DOHH2 (cell line): ENCODE measurements around the gene BOK.

ENCODE experiments used
- H3F3A ChIP-seq: fragments of 200-600 bp; sonication (generic), shearing (Covaris generic); 2 replicates; pipeline ENCODE4 v1.6.0; 2016; ENCODE audit warnings: antibody characterized with exemption, mild to moderate bottlenecking; ENCODE audit not compliant: control insufficient read depth, insufficient read depth
- H3K27ac ChIP-seq: fragments of 200-600 bp; sonication (generic); 2 replicates; pipeline ENCODE4 v1.5.1; 2014; ENCODE audit warnings: low read depth, mild to moderate bottlenecking, low read length, moderate library complexity
- H3K27me3 ChIP-seq: fragments of 200-600 bp; sonication (generic); 2 replicates; pipeline ENCODE4 v1.6.1; 2014; ENCODE audit warnings: mild to moderate bottlenecking, low read length, mixed read lengths; ENCODE audit not compliant: control insufficient read depth
- H3K36me3 ChIP-seq: fragments of 200-600 bp; sonication (generic); 2 replicates; pipeline ENCODE4 v1.6.1; 2014; ENCODE audit warnings: mild to moderate bottlenecking, low read length, moderate library complexity, mixed read lengths; ENCODE audit not compliant: control insufficient read depth
- H3K4me1 ChIP-seq: fragments of 200-600 bp; sonication (generic); 2 replicates; pipeline ENCODE4 v1.6.1; 2014; ENCODE audit warnings: mild to moderate bottlenecking, low read length, mixed read lengths; ENCODE audit not compliant: control insufficient read depth
- H3K4me2 ChIP-seq: fragments of 200-600 bp; sonication (generic); 2 replicates; pipeline ENCODE4 v1.6.0; 2014; ENCODE audit warnings: mild to moderate bottlenecking, low read length, moderate library complexity
- H3K4me3 ChIP-seq: fragments of 200-600 bp; sonication (generic); 2 replicates; pipeline ENCODE4 v1.5.1; 2014; ENCODE audit warnings: mild to moderate bottlenecking, low read length, mixed read lengths
- H3K79me2 ChIP-seq: fragments of 200-600 bp; sonication (generic); 2 replicates; pipeline ENCODE4 v1.6.1; 2014; ENCODE audit warnings: mild to moderate bottlenecking, low read length, mixed read lengths; ENCODE audit not compliant: control insufficient read depth
- H3K9me2 ChIP-seq: fragments of 200-600 bp; sonication (generic); replicated peaks from 2 replicates; pipeline ENCODE4 v1.6.1; 2014; ENCODE audit warnings: mild to moderate bottlenecking, low read length, mixed read lengths; ENCODE audit not compliant: control insufficient read depth
- H3K9me3 ChIP-seq: fragments of 200-600 bp; sonication (generic); 2 replicates; pipeline ENCODE4 v1.6.1; 2014; ENCODE audit warnings: antibody characterized with exemption, low read length, mixed read lengths; ENCODE audit not compliant: control insufficient read depth, insufficient read depth
- H4K20me1 ChIP-seq: fragments of 200-600 bp; sonication (generic); 2 replicates; pipeline ENCODE4 v1.6.0; 2014; ENCODE audit warnings: low read depth, mild to moderate bottlenecking, antibody characterized with exemption, low read length, moderate library complexity; ENCODE audit not compliant: control insufficient read depth, insufficient read depth
- EZH2phosphoT487 ChIP-seq: fragments of 200-600 bp; sonication (generic); IDR thresholded peaks from 2 replicates; pipeline ENCODE4 v1.6.1; 2017; ENCODE audit warnings: borderline replicate concordance, mild to moderate bottlenecking, antibody characterized with exemption, low read length, moderate library complexity, mixed read lengths
- TF ChIP-seq, protein P1 (sequence below): fragments of 200-600 bp; sonication (generic); IDR thresholded peaks from one replicate; pipeline ENCODE4 v1.5.1; 2014; ENCODE audit warnings: antibody characterized with exemption, mild to moderate bottlenecking, low read depth, low read length; ENCODE audit not compliant: poor library complexity, severe bottlenecking

BOK gene

DNA sequence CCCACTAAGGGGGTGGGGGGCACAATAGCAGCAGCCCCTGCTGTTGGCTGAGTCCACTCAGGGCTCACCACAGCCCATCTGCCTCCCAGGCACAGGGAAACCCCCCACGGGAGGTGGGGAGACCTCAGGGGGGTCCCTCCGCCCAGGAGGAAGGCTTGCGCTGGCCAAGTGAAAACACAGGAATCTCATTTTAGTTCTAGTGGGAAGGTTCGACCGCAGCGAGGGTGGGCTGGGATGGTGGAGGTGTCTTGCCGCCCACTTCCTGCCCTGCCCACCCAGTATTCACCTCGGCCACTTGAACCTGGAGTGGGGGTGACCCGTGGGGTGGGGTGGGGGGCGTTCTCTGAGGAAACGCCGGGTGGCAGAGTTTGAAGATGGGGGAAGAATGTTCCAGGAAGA lies 6.9 kb upstream of the BOK start:
- Histone ChIP-seq H3K4me1 (peaks cover 8% of the 10 kb centered on the region), H3K36me3 (no peaks in the 10 kb centered on the region), H3K4me2 (no peak overlapping the region), H3K9me3 (no peaks in the 10 kb centered on the region), H3F3A (no peaks in the 10 kb centered on the region; the same call in 1 of the 2 replicates), H3K4me3 (no peak overlapping the region), H4K20me1 (no peaks in the 10 kb centered on the region), H3K9me2 (no peaks in the 10 kb centered on the region), H3K27ac (no peak overlapping the region), H3K27me3 (peaks cover 13% of the 10 kb centered on the region), H3K79me2 (no peaks in the 10 kb centered on the region)
- no peak for TF ChIP-seq EZH2phosphoT487
- TF ChIP-seq, protein P1, sequence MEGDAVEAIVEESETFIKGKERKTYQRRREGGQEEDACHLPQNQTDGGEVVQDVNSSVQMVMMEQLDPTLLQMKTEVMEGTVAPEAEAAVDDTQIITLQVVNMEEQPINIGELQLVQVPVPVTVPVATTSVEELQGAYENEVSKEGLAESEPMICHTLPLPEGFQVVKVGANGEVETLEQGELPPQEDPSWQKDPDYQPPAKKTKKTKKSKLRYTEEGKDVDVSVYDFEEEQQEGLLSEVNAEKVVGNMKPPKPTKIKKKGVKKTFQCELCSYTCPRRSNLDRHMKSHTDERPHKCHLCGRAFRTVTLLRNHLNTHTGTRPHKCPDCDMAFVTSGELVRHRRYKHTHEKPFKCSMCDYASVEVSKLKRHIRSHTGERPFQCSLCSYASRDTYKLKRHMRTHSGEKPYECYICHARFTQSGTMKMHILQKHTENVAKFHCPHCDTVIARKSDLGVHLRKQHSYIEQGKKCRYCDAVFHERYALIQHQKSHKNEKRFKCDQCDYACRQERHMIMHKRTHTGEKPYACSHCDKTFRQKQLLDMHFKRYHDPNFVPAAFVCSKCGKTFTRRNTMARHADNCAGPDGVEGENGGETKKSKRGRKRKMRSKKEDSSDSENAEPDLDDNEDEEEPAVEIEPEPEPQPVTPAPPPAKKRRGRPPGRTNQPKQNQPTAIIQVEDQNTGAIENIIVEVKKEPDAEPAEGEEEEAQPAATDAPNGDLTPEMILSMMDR: no peak

DNA sequence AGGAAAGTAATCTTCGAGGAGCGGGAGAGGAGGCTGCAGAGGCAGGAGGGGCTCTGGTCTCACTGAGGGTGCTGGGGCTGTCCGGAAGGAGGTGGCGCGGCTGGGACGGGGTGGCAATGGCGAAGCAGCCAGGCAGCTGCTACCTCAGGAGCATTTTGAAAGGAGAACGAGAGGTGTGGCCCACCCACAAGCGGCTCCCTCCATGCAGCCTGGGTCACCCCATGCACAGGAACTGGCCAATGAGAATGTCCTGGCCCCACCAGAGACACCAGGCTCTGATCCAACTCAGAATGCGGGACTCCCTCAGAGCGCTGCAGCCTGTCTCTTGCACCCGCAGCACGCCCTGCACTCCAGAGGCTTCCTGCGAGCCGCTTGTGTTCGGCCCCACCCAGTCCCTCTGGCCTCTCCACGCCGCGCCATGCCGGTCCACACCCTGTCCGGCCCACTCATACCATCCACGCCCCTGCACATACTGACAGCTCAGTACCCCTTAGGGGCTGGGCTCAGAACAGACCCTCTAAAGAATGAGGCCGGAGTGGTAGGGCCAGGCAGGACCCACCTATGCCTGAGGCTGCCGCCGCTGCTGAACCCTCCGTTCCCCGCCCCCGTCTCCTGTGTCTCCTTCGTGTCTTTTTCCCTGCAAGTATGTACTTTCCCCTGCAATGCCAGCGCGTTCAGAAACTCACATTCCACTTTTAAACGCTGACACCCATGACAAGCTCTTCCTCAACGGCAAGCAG lies 6.4 kb upstream of the BOK start:
- no peaks in the 10 kb centered on the region for H3K79me2 ChIP-seq
- peaks cover 8% of the 10 kb centered on the region for H3K4me1 ChIP-seq
- no peak overlapping the region for H3K27ac ChIP-seq
- TF ChIP-seq EZH2phosphoT487: no peak
- TF ChIP-seq, protein P1: no peak
- H3K4me3 ChIP-seq: no peak overlapping the region
- peaks cover 5% of the 10 kb centered on the region for H3F3A ChIP-seq
- peaks cover 7% of the 10 kb centered on the region for H3K27me3 ChIP-seq
- no peak overlapping the region for H3K4me2 ChIP-seq
- no peaks in the 10 kb centered on the region for H3K36me3 ChIP-seq
- no peaks in the 10 kb centered on the region for H3K9me2 ChIP-seq
- no peaks in the 10 kb centered on the region for H3K9me3 ChIP-seq
- H4K20me1 ChIP-seq: no peaks in the 10 kb centered on the region

DNA sequence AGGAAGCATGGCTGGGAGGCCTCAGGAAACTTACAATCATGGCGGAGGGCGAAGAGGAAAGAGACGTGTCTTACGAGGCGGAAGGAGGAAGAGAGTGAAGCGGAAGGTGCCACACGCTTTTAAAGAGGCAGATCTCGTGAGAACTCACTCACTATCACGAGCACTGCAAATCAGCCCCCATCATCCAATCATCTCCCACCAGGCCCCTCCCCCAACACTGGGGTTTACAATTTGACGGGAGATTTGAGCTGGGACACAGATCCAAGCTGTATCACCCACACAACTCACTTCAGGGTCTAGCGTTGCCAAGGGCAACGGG lies 5.1 kb upstream of the BOK start:
- Histone ChIP-seq H4K20me1 (no peaks in the 10 kb centered on the region), H3K9me2 (no peaks in the 10 kb centered on the region), H3F3A (peaks cover 5% of the 10 kb centered on the region), H3K27me3 (no peaks in the 10 kb centered on the region; the same call in 1 of the 2 replicates), H3K79me2 (no peaks in the 10 kb centered on the region), H3K9me3 (no peaks in the 10 kb centered on the region), H3K36me3 (no peaks in the 10 kb centered on the region), H3K4me2 (no peak overlapping the region), H3K4me1 (peaks cover 8% of the 10 kb centered on the region), H3K27ac (no peak overlapping the region), H3K4me3 (no peak overlapping the region)
- no peak for TF ChIP-seq EZH2phosphoT487
- TF ChIP-seq, protein P1: no peak
